ENCODE measurements around the gene PARD6A. TPM values are rescaled to one million over a fixed set of nuclear protein-coding genes. Genes with fewer than 3 reads are reported as not detected.

The PARD6A gene
- total RNA-seq = 0.16 and 1.7 TPM in 2 replicates

GRCh38 chr16:67660564-67661028 lies at the start of gene PARD6A:
TSS of gene PARD6A (plus strand) at chr16:67660960. CDS start at chr16:67661039, 79 bp downstream.

GRCh38 chr16:67659675-67660563 lies 841 bp upstream of the PARD6A start, which contains the start of gene ACD:
TSS of gene ACD (minus strand) at chr16:67660260. CDS start at chr16:67660220, 40 bp downstream.

GRCh38 chr16:67666559-67667452 lies 6.0 kb downstream of the PARD6A start, which contains the start of the genes C16orf86 and ENKD1:
TSS of gene C16orf86 (plus strand) at chr16:67666814. CDS start at chr16:67666971, 157 bp downstream.
TSS of gene ENKD1 (minus strand) at chr16:67666750. CDS start at chr16:67666442, 308 bp downstream.

Other genes starting within 250 kb of the PARD6A start
- 3.5 and 9.7 TPM in 2 replicates for gene ZDHHC1, start 244.5 kb upstream of the PARD6A start, total RNA-seq
- gene HSD11B2, start 229.8 kb upstream of the PARD6A start, total RNA-seq = 2.7 TPM in 1 of 2 replicates, not detected in the other
- 115 and 125 TPM in 2 replicates for gene ATP6V0D1, start 179.8 kb upstream of the PARD6A start, total RNA-seq
- gene AGRP, start 177.4 kb upstream of the PARD6A start, total RNA-seq = not detected in 2 replicates
- gene RIPOR1, start 132.1 kb upstream of the PARD6A start, total RNA-seq = 23.4 and 28.3 TPM in 2 replicates
- gene CTCF, start 98.4 kb upstream of the PARD6A start, total RNA-seq = 21.7 and 36.6 TPM in 2 replicates
- gene CARMIL2, start 15.8 kb upstream of the PARD6A start, total RNA-seq = 0.91 and 2.4 TPM in 2 replicates
- 27.3 and 27.9 TPM in 2 replicates for gene ACD, start 700 bp upstream of the PARD6A start, total RNA-seq
- gene ENKD1, start 5.8 kb downstream of the PARD6A start, total RNA-seq = 12.8 and 26.7 TPM in 2 replicates
- 2.3 and 11.7 TPM in 2 replicates for gene C16orf86, start 5.9 kb downstream of the PARD6A start, total RNA-seq
- gene GFOD2, start 58.4 kb downstream of the PARD6A start, total RNA-seq = 9.3 and 12.3 TPM in 2 replicates
- gene RANBP10, start 145.6 kb downstream of the PARD6A start, total RNA-seq = 5.7 and 6.9 TPM in 2 replicates
- 0.16 and 0.26 TPM in 2 replicates for gene TSNAXIP1, start 145.9 kb downstream of the PARD6A start, total RNA-seq
- gene THAP11, start 181.4 kb downstream of the PARD6A start, total RNA-seq = 35.8 and 51.5 TPM in 2 replicates
- 68.6 and 265 TPM in 2 replicates for gene NUTF2, start 186.0 kb downstream of the PARD6A start, total RNA-seq
- gene CENPT, start 186.7 kb downstream of the PARD6A start, total RNA-seq = 22.6 and 29.6 TPM in 2 replicates
- 41.2 and 50.0 TPM in 2 replicates for gene EDC4, start 212.1 kb downstream of the PARD6A start, total RNA-seq
- gene NRN1L, start 223.9 kb downstream of the PARD6A start, total RNA-seq = 0.96 TPM in 1 of 2 replicates, not detected in the other
- gene PSKH1, start 232.3 kb downstream of the PARD6A start, total RNA-seq = 9.4 and 23.6 TPM in 2 replicates

All from epithelial cell of alveolus of lung (primary cell).